Sigmoid colon (tissue), 4 donors: ENCODE data around the gene RAF1.
"Not testable (repeated sequence)": the region's sequence is repeated elsewhere in the genome, so short reads cannot be mapped to it uniquely, and the experiment has no call there.

Source experiments
- CTCF ChIP-seq, 4 experiments: fragments of 450-650 bp in 3 of 4; fragments of 200-600 bp in 1 of 4; IDR thresholded peaks; one replicate each; pipeline ENCODE4 v1.5.1; 2016 to 2019; ENCODE audit warnings: antibody characterized with exemption in 4 of 4, mild to moderate bottlenecking in 3 of 4, moderate library complexity in 2 of 4
- EP300 ChIP-seq, 4 donors: sonication (generic); formaldehyde crosslinking; IDR thresholded peaks; one replicate each; pipeline ENCODE4 v1.6.1; 2017; ENCODE audit warnings: antibody characterized with exemption in 4 of 4

- TF ChIP-seq CTCF, EP300 (IDR thresholded peaks at IDR 0.05): not testable (repeated sequence)
Observed at GRCh38 chr3:12624964-12625363, 39.0 kb downstream of the RAF1 start.
